Measurements from ENCODE around the gene CD40LG. TPM values are rescaled to one million over a fixed set of nuclear protein-coding genes. Genes with fewer than 3 reads are reported as not detected.

CD40LG gene
- total and polyA plus RNA-seq, 4 donors: 0.13 to 0.19 (median 0.17) TPM; not detected in 1

- no peak for DNase-seq (ENCODE audit: low spot score)
- no peaks in the 10 kb centered on the region for H3K4me1 ChIP-seq (ENCODE audit: control insufficient read depth in 4 of 4, insufficient read depth in 4 of 4, low read length in 3 of 4)
- TF ChIP-seq RAD21 (IDR thresholded peaks at IDR 0.05) (no peak), CTCF (IDR thresholded peaks at IDR 0.05; ENCODE audit: low read depth, low read length, missing input control) (no peak), ATF3 (IDR thresholded peaks at IDR 0.05) (no peak)
- H3K27me3 ChIP-seq (ENCODE audit: control insufficient read depth in 4 of 4, insufficient read depth in 4 of 4, low read length in 3 of 4): no peaks in the 10 kb centered on the region
- H3K4me3 ChIP-seq (ENCODE audit: low read depth in 1 of 3, low read length in 3 of 3): no peak overlapping the region
- no peak overlapping the region for H3K9ac ChIP-seq (ENCODE audit: low read depth in 1 of 2, low read length in 2 of 2)
- no peak overlapping the region for H3K27ac ChIP-seq (ENCODE audit: low read depth in 1 of 2, low read length in 2 of 2)
- H3K36me3 ChIP-seq (ENCODE audit: control insufficient read depth in 4 of 4, insufficient read depth in 3 of 4, low read depth in 1 of 4, low read length in 3 of 4): no peaks in the 10 kb centered on the region
- H3K9me3 ChIP-seq (ENCODE audit: control insufficient read depth in 4 of 4, low read length in 3 of 4): peaks cover 0 to 6% (median 0%) of the 10 kb centered on the region in 4 donors
Observed at GRCh38 chrX:136620780-136621179, 27.2 kb upstream of the CD40LG start.

- no peaks in the 10 kb centered on the region for H3K4me1 ChIP-seq (ENCODE audit: control insufficient read depth in 4 of 4, insufficient read depth in 4 of 4, low read length in 3 of 4)
- no peaks in the 10 kb centered on the region for H3K36me3 ChIP-seq (ENCODE audit: control insufficient read depth in 4 of 4, insufficient read depth in 3 of 4, low read depth in 1 of 4, low read length in 3 of 4)
- no peak overlapping the region for H3K4me3 ChIP-seq (ENCODE audit: low read depth in 1 of 3, low read length in 3 of 3)
- H3K27me3 ChIP-seq (ENCODE audit: control insufficient read depth in 4 of 4, insufficient read depth in 4 of 4, low read length in 3 of 4): no peaks in the 10 kb centered on the region
- no peak overlapping the region for H3K9ac ChIP-seq (ENCODE audit: low read depth in 1 of 2, low read length in 2 of 2)
- DNase-seq (ENCODE audit: low spot score): no peak
- 85% methylated on average over 4 of the region's 4 CpGs for WGBS
- no peak overlapping the region for H3K27ac ChIP-seq (ENCODE audit: low read depth in 1 of 2, low read length in 2 of 2)
- no peak for TF ChIP-seq JUND (IDR thresholded peaks at IDR 0.05)
- TF ChIP-seq FOXA1 (IDR thresholded peaks at IDR 0.05): no peak
- no peak for TF ChIP-seq REST (IDR thresholded peaks at IDR 0.05)
- no peak for TF ChIP-seq SP1 (IDR thresholded peaks at IDR 0.05)
- peaks cover 0 to 6% (median 0%) of the 10 kb centered on the region in 4 donors for H3K9me3 ChIP-seq (ENCODE audit: control insufficient read depth in 4 of 4, low read length in 3 of 4)
Observed at GRCh38 chrX:136622568-136622967, 25.4 kb upstream of the CD40LG start.

GRCh38 chrX:136623396-136623795, 24.6 kb upstream of the CD40LG start:
- Histone ChIP-seq H3K9me3 (ENCODE audit: control insufficient read depth in 4 of 4, low read length in 3 of 4) (peaks cover 0 to 6% (median 0%) of the 10 kb centered on the region in 4 donors), H3K4me3 (ENCODE audit: low read depth in 1 of 3, low read length in 3 of 3) (no peak overlapping the region), H3K27me3 (ENCODE audit: control insufficient read depth in 4 of 4, insufficient read depth in 4 of 4, low read length in 3 of 4) (no peaks in the 10 kb centered on the region), H3K9ac (ENCODE audit: low read depth in 1 of 2, low read length in 2 of 2) (no peak overlapping the region), H3K36me3 (ENCODE audit: control insufficient read depth in 4 of 4, insufficient read depth in 3 of 4, low read depth in 1 of 4, low read length in 3 of 4) (no peaks in the 10 kb centered on the region), H3K27ac (ENCODE audit: low read depth in 1 of 2, low read length in 2 of 2) (no peak overlapping the region), H3K4me1 (ENCODE audit: control insufficient read depth in 4 of 4, insufficient read depth in 4 of 4, low read length in 3 of 4) (no peaks in the 10 kb centered on the region)
- WGBS: 80% methylated on average over 1 of the region's 1 CpG
- no peak for DNase-seq (ENCODE audit: low spot score)
- TF ChIP-seq SP1 (IDR thresholded peaks at IDR 0.05) (no peak), GABPA (IDR thresholded peaks at IDR 0.05 in 1 of 2, conservative IDR thresholded peaks at IDR 0.05 in 1 of 2) (no peak), YY1 (IDR thresholded peaks at IDR 0.05) (no peak), HNF4A (conservative IDR thresholded peaks at IDR 0.05) (no peak), EGR1 (IDR thresholded peaks at IDR 0.05; ENCODE audit: low read depth in 2 of 2) (no peak), MAX (IDR thresholded peaks at IDR 0.05) (no peak), ZBTB33 (IDR thresholded peaks at IDR 0.05) (no peak), RAD21 (IDR thresholded peaks at IDR 0.05) (no peak), JUND (IDR thresholded peaks at IDR 0.05) (no peak), FOXA2 (IDR thresholded peaks at IDR 0.05) (no peak), NR2F2 (IDR thresholded peaks at IDR 0.05) (no peak), TAF1 (conservative IDR thresholded peaks at IDR 0.05) (no peak), HNF4G (IDR thresholded peaks at IDR 0.05) (no peak), CTCF (IDR thresholded peaks at IDR 0.05; ENCODE audit: low read depth, low read length, missing input control) (no peak), RXRA (IDR thresholded peaks at IDR 0.05) (no peak), FOXA1 (IDR thresholded peaks at IDR 0.05) (no peak), ATF3 (IDR thresholded peaks at IDR 0.05) (no peak)
